Ovary (tissue), 3 donors: ENCODE data around the gene DPYSL4.

Experiments used
- EP300 ChIP-seq: sonication (generic); formaldehyde crosslinking; IDR thresholded peaks from one replicate; pipeline ENCODE4 v1.6.1; 2017; ENCODE audit warnings: antibody characterized with exemption
- POLR2A ChIP-seq: fragments of 450-650 bp; IDR thresholded peaks from one replicate; pipeline ENCODE4 v1.6.1; 2017; ENCODE audit warnings: antibody characterized with exemption, mild to moderate bottlenecking, moderate library complexity
- TF ChIP-seq, protein P1 (sequence below), 3 donors: fragments of 450-650 bp in 2 of 3; fragments of 200-600 bp in 1 of 3; IDR thresholded peaks; one replicate each; pipeline versions ENCODE4 v1.5.1 to v1.8.0; 2016 to 2022; ENCODE audit warnings: antibody characterized with exemption in 3 of 3, mild to moderate bottlenecking in 1 of 3
- donor health status: DM: no; HTN: no; CAD: no.

DNA sequence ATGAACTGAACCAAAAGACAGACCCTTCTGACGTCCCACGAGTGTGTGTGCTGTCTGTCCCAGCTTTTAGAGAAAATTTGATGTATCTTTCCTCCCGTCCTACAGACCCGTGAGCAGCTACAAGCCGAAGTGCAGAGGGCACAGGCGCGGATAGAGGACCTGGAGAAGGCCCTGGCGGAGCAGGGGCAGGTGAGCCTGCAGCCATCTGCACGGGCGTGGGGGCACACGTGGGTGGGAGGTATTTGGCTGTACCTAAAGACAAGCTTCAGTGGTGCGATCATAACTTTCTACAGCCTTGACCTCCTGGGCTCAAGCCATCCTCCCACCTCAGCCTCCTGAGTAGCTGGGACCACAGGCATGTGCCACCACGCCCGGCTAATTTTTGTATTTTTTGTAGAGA, 41.7 kb upstream of the DPYSL4 start:
- no peak for TF ChIP-seq POLR2A
- TF ChIP-seq, protein P1, sequence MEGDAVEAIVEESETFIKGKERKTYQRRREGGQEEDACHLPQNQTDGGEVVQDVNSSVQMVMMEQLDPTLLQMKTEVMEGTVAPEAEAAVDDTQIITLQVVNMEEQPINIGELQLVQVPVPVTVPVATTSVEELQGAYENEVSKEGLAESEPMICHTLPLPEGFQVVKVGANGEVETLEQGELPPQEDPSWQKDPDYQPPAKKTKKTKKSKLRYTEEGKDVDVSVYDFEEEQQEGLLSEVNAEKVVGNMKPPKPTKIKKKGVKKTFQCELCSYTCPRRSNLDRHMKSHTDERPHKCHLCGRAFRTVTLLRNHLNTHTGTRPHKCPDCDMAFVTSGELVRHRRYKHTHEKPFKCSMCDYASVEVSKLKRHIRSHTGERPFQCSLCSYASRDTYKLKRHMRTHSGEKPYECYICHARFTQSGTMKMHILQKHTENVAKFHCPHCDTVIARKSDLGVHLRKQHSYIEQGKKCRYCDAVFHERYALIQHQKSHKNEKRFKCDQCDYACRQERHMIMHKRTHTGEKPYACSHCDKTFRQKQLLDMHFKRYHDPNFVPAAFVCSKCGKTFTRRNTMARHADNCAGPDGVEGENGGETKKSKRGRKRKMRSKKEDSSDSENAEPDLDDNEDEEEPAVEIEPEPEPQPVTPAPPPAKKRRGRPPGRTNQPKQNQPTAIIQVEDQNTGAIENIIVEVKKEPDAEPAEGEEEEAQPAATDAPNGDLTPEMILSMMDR (IDR thresholded peaks at IDR 0.05), result no peak
- TF ChIP-seq EP300, result no peak
